Esophagus muscularis mucosa (tissue), 3 donors: Measurements from ENCODE around the gene RGS8.

Experiments used
- CTCF ChIP-seq, 3 experiments: fragments of 200-600 bp in 2 of 3; fragments of 450-650 bp in 1 of 3; sonication (generic) in 2 of 3; IDR thresholded peaks; one replicate each; pipeline ENCODE4 v1.5.1; 2017 to 2019; ENCODE audit warnings: antibody characterized with exemption in 3 of 3, mild to moderate bottlenecking in 2 of 3, moderate library complexity in 1 of 3
- POLR2AphosphoS5 ChIP-seq, 2 donors: sonication (generic); formaldehyde crosslinking; IDR thresholded peaks; one replicate each; pipeline ENCODE4 v1.6.1; 2017; ENCODE audit warnings: antibody characterized with exemption in 2 of 2

GRCh38 chr1:182664296-182664695, 20.1 kb downstream of the RGS8 start:
- TF ChIP-seq CTCF (IDR thresholded peaks at IDR 0.05) (no peak), POLR2AphosphoS5 (IDR thresholded peaks at IDR 0.05) (no peak)
